C4-2B (cell line): Measurements from ENCODE around the gene INSIG2.

Experiments
- ZFX ChIP-seq: fragments of 450-650 bp; IDR thresholded peaks from 2 replicates; pipeline ENCODE4 v1.6.1; 2017
- TF ChIP-seq, protein P1 (sequence below): fragments of 450-650 bp; conservative IDR thresholded peaks from 2 replicates; pipeline ENCODE4 v1.5.1; 2017; ENCODE audit warnings: mild to moderate bottlenecking

DNA sequence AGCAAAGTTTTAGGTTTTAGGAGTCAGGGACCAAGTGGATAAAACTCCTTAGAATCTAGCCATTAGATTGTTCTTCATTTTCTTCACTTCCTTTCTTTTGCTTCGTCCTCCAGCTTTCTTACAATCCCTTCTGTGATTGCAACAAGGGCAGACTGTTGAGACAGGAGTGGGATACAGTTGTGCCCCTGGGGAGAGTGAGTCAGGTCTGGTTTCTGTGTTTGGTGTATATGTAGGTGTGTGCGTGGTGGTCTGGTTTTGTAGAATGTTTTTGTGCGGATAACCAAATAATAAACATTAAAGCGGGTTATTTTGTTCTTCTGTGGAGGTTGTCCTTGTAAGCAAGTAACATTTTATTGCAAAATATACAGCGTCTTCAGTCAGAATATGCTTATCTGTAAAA is 7.3 kb downstream of the INSIG2 start:
- TF ChIP-seq, protein P1, sequence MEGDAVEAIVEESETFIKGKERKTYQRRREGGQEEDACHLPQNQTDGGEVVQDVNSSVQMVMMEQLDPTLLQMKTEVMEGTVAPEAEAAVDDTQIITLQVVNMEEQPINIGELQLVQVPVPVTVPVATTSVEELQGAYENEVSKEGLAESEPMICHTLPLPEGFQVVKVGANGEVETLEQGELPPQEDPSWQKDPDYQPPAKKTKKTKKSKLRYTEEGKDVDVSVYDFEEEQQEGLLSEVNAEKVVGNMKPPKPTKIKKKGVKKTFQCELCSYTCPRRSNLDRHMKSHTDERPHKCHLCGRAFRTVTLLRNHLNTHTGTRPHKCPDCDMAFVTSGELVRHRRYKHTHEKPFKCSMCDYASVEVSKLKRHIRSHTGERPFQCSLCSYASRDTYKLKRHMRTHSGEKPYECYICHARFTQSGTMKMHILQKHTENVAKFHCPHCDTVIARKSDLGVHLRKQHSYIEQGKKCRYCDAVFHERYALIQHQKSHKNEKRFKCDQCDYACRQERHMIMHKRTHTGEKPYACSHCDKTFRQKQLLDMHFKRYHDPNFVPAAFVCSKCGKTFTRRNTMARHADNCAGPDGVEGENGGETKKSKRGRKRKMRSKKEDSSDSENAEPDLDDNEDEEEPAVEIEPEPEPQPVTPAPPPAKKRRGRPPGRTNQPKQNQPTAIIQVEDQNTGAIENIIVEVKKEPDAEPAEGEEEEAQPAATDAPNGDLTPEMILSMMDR = no peak
- no peak for TF ChIP-seq ZFX
